Measurements from ENCODE around the gene LINS1. TPM values are rescaled to one million over a fixed set of nuclear protein-coding genes. Genes with fewer than 3 reads are reported as not detected.

The LINS1 gene
- total and polyA plus RNA-seq, 2 of the 8 experiments (the other 6 are each of a cell fraction or from before 2014, with no cell fraction given) = 4.2 to 8.1 TPM

DNA sequence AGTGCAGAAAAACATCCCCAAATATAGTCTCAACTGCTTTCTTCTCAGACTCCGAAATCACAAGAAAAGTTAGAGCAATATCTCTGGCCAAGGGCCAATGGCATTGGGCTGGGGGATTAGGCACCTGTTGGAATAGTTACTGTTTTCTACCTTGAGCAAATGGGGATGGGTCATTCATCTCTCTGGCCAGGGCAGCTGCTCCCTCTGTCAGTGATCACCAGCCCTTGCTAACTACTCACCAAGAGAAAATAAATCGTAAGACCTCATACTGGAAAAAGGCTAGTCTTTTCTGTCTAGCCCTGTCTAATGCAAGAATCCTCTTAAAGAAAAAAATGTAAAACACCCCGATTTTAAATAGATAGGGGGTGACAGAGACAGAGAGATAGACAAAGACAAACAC is 84.1 kb downstream of the LINS1 start:
- WGBS, 2 experiments (ENCODE audit: extremely low coverage in 1 of 2, insufficient coverage in 1 of 2, insufficient read length in 1 of 2, insufficient replicate concordance in 2 of 2, low coverage in 1 of 2, low lambda C conversion rate in 2 of 2, missing lambda C conversion rate in 1 of 2) = 74% methylated on average over 3 of the region's 3 CpGs; no CpG with 5 or more reads in 1 of the 2 experiments
- H4K91ac ChIP-seq (replicated peaks; ENCODE audit: insufficient read length, low read length) = no peak overlapping the region
- no peaks in the 10 kb centered on the region; the same call in 1 of the 2 replicates for H3K23me2 ChIP-seq (ENCODE audit: low read depth, low read length)
- H4K5ac ChIP-seq (ENCODE audit: insufficient read length, low read depth, low read length) = no peak overlapping the region
- no peak overlapping the region for H3K27ac ChIP-seq (ENCODE audit: low read depth, low read length)
- no peaks in the 10 kb centered on the region for H3K79me2 ChIP-seq (ENCODE audit: control insufficient read depth in 1 of 2, insufficient read depth in 2 of 2, low read length in 2 of 2)
- H4K20me1 ChIP-seq (replicated peaks in 1 of 2; ENCODE audit: control insufficient read depth in 1 of 2, insufficient read depth in 2 of 2, low read length in 2 of 2) = no peaks in the 10 kb centered on the region
- H2AK5ac ChIP-seq (ENCODE audit: low read depth, low read length) = no peak overlapping the region
- no peak overlapping the region for H3K9ac ChIP-seq (replicated peaks in 1 of 4; ENCODE audit: extremely low read depth in 1 of 4, low read depth in 3 of 4, low read length in 3 of 4)
- no peak overlapping the region for H2AFZ ChIP-seq (ENCODE audit: low read length)
- no peak overlapping the region for H2BK120ac ChIP-seq (replicated peaks; ENCODE audit: low read depth, low read length)
- H2BK20ac ChIP-seq (ENCODE audit: low read length) = no peak overlapping the region
- no peaks in the 10 kb centered on the region for H3K79me1 ChIP-seq (ENCODE audit: low read depth, low read length)
- ChIA-PET CTCF (ENCODE audit: partially characterized antibody) (interaction anchor here (1.3 kb wide), 1 partner anchor 168 kb away, joined by 3 read pairs; no protein-coding TSS in a partner anchor), POLR2A (ENCODE audit: partially characterized antibody) (no interaction called here)
- H3K14ac ChIP-seq (ENCODE audit: insufficient read length) = no peak overlapping the region
- H4K8ac ChIP-seq (ENCODE audit: extremely low read depth, insufficient read depth, low read length) = no peak overlapping the region
- H3K56ac ChIP-seq (replicated peaks; ENCODE audit: insufficient read length, low read depth, low read length) = no peak overlapping the region
- no peak overlapping the region for H2BK12ac ChIP-seq (ENCODE audit: low read depth, low read length)
- H3K18ac ChIP-seq (ENCODE audit: extremely low read depth, low read length) = no peak overlapping the region
- no peaks in the 10 kb centered on the region for H3K27me3 ChIP-seq (replicated peaks in 1 of 4; ENCODE audit: control insufficient read depth in 3 of 4, extremely low read depth in 1 of 4, insufficient read depth in 3 of 4, low read length in 3 of 4)
- H3K36me3 ChIP-seq (ENCODE audit: control insufficient read depth in 2 of 4, insufficient read depth in 4 of 4, low read length in 3 of 4) = no peaks in the 10 kb centered on the region
- no peak overlapping the region for H3K4me3 ChIP-seq (ENCODE audit: extremely low read depth in 1 of 4, insufficient read depth in 2 of 4, low read depth in 3 of 4, low read length in 4 of 4)
- no peak overlapping the region for H3K23ac ChIP-seq (ENCODE audit: insufficient read length)
- H3K9me3 ChIP-seq (ENCODE audit: insufficient read depth in 2 of 2, low read depth in 1 of 2, low read length in 1 of 2) = peaks cover 59 to 65% of the 10 kb centered on the region in 2 experiments
- H3K4ac ChIP-seq (replicated peaks; ENCODE audit: insufficient read length, low read depth, low read length) = no peak overlapping the region
- H3K4me2 ChIP-seq (ENCODE audit: insufficient read depth in 1 of 2, low read depth in 2 of 2, low read length in 2 of 2) = no peak overlapping the region
- H2BK5ac ChIP-seq (ENCODE audit: low read depth, low read length) = no peak overlapping the region
- H3K4me1 ChIP-seq (replicated peaks in 1 of 4; ENCODE audit: control insufficient read depth in 3 of 4, insufficient read depth in 4 of 4, low read length in 3 of 4) = no peaks in the 10 kb centered on the region
- no peak overlapping the region for H2BK15ac ChIP-seq (ENCODE audit: low read length)
- no peak for DNase-seq (ENCODE audit: low read depth in 1 of 2, low spot score in 2 of 2)
- FAIRE-seq = no peak
- no peak for TF ChIP-seq ZNF274 (IDR thresholded peaks at IDR 0.05; ENCODE audit: borderline replicate concordance, extremely low read depth, low read length)
- TF ChIP-seq ASH2L (IDR thresholded peaks at IDR 0.05; ENCODE audit: low read length) = no peak
- TF ChIP-seq NRF1 (IDR thresholded peaks at IDR 0.05; ENCODE audit: low read depth, low read length) = no peak

Measured in H1 (cell line).